Measurements from ENCODE around the gene ARL16.
A peak's percentile ranks its signal among the peaks of the same experiment; 100 is the strongest.

ARL16 gene

DNA sequence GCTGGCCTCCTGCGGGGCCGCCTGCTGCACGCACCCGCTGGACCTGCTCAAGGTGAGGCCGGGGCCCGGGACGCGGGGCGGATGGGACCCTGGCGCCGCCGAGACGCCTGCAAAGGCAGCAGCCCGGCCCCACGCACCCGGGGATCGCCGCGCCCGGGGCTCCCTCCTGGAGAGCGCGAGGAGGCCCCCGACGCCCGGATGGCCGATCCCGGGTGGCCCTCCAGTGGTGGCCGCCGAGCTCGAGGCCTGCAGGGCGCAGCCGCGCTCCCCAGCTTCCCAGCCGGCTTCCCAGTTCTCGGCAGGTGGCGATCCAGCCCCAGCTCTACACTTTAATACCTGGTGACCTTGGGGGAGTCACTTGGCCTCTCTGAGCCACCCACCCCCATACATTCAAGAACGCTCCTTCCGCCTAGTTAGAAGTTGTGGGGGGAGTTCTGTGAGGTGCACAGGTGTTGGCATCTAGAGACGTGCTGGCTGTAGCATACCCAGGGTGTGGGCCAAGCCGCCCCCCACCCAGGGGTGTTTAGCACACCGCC lies 28.9 kb upstream of the ARL16 start:
- no peak for DNase-seq

DNA sequence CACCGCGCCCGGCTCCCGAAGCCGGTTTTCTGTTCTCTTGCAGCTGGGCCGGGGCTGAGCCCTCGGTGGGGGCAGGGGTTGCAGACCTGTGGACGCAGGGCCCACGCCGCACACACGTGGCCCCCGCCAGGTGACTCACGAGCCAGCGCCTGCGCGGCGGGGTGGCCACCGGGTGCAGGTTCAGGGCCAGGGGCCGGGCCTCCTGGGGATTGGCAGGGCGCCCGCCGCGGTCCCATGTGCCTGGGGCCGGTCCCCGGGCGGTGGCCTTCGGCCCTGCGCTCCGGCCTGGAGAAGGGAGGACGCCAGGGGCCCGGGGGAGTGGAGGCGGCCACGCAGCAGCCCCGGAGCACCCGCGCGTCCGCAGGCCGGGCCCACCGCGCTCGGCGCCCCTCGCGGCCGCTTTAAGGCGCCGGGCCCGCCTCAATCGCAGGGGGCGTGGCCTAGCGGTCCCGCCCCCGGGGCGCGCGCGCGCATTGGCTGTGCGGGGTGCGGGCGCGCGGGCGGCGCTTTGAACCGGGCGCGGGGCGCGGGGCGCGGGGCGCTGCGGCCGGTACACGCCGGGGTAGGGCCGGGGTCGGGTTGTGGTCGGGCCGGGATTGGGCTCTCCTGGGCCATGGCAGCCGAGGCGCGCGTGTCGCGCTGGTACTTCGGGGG lies 28.3 kb upstream of the ARL16 start, which contains the start of gene SLC25A10:
SLC25A10 (plus strand) TSS at position 471 of the 654 bp plus-strand sequence; CDS start at position 614, 143 bp downstream.
- peak; percentile 85 for DNase-seq

DNA sequence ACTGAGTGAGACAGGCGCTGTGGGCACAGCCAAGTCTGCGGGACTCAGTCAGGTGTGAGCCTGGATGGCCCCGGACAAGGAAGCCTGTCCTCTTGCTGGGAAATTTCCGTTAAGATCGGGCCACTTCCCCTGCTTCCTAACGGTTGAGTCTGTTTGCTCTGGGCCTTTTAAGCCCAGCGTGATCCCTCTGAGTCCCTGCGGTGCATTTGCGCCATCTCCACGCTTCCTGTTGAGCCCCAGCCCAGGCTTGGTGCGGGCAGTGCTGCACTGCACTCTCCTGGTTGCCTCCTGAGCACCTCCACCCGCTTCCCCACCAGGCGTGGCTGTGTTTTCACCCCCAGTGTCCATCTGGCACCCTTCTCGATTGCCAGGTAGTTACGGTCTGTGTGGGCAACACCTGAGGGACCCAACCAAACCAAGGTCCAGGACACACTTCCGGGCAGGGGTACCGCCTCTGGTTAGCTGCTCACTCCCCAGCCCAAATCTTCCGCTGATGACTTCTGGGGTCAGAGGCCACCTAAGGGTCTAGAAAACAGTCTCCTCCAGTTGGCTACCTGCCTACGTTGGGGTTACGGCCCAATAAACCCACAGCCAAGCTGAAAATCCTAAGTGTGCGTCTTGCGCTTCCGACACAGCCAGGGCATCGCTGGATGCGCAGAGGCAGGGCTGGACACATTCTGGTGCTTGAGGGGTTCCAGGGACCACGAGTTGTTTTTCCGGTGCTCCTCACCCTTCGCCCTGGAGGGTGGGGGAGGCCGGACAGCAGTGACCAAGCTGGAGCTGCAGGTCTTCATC lies 27.1 kb upstream of the ARL16 start:
- no peak for DNase-seq

DNA sequence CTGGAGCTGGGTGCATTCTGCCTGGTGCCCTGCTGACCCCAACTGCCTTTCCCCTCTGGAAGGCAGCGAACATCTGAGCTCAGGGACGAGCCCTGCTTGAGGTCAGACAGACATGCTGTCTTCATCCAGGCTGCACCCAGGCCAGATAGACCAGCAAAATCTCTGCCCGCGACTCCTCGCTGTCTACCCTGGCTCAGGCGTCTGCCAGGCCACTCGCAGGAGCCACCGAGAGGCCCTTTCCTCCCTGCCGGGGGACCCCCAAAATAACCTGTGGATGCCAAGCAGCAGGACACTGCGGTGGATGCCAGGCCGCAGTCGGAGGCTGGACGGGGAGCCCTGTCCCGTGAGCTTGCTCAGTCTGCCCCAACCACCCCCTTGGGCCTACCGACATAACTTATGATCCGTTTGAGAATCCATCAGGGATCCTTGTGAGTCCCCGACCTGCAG lies 25.2 kb upstream of the ARL16 start:
- DNase-seq: no peak

DNA sequence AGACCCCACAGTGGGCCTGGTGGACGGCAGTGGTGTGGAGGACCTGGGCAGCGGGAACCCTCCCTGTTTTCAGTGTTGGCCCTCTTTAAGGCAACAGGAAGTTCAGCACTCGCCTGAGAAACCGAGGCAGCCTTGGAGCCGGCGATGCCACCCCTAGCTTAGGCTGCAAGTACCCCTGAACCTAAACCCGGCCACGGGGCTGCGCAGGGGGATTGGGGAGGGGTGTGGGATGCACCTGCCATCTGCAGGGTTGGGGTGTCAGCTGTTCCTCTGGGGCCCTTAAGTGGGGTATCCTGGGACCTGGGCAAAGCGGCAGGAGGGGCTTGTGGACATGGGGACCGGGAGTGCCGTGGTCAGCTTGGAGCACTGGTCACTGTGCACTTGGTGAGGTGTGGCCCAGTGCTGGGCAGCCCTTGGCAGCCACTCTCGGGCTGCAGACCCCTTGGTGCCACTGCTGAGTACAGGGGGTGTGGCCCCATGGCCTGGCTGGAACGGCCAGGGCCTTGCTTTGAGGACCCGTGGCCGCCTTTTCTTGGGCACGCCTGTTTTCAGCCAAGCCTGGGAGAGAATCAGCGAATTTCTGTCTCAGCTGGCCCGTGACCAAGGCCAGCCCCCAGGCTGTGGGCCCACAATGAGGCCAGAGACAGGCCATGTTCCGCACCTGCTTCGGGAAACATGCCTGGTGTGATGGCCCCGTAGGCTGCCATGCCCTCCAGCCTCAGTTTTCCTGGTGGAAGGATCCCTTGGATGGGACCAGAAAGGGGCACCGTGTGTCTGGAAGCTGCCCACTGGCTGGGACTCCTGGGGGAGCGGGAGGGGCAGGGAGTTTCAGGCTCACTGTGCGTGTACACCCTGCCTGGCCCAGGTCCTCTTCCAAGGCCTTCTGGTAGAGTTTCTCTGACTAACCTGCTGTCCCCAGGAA lies 24.4 kb upstream of the ARL16 start:
- DNase-seq: no peak

DNA sequence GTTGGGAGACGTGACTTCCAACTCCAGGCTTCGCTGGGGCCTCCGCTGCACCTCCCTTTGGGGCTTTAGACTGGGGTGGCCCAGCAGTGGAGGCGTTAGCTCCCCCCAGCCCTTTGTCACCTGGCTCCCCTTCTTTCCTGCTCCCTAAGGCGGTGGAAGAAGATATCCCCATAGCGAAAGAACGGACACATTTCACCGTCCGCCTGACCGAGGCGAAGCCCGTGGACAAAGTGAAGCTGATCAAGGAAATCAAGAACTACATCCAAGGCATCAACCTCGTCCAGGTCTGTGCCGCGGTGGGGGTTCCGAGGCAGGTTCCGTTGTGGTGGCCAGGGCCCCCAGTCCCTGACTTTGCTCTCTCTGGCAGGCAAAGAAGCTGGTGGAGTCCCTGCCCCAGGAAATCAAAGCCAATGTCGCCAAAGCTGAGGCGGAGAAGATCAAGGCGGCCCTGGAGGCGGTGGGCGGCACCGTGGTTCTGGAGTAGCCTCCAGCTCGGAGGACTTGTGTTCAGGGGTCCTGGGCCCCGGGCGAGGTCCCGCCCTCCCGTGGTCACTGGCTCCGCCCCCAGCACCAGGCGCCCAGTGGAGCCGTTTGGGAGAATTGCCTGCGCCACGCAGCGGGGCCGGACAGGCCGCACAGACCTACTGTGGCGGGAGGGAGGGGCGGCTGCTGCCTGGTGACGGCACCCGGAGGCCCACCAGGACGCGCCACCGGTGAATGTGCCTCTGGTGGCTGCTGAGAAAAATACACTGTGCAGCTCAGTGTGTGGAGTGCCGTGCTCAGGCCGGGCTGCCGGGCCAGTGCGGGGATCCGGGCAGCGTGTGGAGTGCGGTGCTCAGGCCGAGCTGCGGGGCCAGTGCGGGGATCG lies 23.4 kb upstream of the ARL16 start:
- DNase-seq: no peak

DNA sequence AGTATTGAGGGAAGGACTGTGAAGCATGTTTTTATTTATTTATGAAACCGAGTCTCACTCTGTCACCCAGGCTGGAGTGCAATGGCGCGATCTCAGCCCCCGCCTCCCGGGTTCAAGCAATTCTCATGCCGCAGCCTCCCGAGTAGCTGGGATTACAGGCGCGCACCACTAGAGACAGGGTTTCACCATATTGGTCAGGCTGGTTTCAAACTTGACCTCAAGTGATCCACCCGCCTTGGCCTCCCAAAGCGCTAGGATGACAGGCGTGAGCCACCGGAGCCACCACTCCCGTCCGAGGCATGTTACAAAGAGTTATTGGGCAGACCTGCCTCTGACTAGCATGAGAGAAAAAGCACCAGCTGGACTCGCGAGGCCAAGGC lies 22.6 kb upstream of the ARL16 start:
- no peak for DNase-seq

DNA sequence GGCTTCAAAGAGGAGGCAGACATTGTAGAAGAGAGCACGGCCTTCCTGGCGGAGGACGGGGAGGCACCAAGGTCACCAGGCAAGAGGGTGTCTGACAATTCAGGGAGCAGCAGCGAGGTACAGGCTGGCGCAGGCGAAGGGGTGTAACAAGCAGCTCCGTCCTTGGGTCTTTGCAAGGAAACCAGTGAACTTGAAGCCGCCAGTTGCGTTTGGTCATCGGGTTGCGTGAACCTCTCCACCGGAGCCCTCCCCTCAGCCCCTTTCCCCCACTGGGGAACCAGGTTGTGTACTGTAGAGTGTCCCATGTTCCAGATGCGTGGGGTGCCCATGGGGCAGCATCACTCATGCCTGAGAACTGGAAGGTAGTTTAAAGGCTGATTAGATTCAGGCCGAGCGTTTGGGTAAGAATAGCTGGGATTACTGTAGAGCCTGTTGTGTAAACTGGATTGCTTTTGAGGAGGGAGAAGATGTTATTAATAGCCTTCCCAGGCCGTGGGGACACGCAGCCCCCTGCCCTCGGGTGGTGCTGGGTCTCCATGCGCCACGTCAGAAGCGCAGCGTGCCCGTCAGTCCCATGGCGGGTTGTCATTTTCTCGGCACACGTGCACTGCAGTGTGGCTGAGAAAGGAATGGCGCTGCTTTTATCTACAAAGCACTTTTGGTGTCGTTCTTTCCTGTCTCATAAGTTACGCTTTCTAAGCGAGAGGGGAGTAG lies 22.1 kb upstream of the ARL16 start:
- DNase-seq: no peak

DNA sequence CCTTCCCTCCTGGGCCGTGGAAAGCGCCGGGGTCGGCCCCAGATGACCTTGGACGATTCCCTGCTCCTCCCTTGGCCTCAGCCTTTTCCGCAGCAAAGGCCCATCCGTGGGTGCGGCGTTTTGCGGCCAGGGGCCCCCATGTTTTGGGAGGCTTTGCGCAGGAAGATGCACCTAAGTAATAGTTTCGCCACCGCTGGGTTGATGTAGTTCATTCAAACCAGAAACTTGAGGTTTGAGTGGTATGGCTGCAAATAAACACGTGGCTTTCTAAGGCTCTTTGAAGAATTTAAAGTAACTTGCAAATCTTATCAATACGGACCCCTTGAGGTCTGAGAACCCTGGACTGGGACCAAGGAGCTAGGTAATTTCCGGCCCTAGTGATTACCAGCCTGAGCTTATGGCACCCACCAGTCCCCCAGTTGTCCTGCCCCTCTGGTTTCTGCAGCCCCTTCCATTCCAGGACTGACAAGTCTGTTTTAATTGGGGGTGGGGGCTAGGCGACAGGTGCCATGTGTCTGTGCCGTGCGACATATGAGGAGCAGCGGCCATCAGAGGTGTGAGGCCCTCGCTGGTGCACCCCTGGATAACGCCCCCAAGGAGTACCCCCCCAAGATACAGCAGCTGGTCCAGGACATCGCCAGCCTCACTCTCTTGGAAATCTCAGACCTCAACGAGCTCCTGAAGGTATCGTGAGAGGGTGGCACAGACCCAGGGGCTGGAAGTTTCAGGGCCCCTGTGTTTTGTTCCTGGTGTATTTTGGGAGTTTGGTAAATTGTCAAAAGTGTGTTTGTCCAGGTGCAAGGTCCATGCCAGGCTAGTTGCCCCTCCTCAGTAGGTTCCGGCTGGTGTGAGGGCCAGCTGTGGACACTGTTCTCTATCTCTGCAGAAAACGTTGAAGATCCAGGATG lies 20.4 kb upstream of the ARL16 start:
- DNase-seq: no peak

DNA sequence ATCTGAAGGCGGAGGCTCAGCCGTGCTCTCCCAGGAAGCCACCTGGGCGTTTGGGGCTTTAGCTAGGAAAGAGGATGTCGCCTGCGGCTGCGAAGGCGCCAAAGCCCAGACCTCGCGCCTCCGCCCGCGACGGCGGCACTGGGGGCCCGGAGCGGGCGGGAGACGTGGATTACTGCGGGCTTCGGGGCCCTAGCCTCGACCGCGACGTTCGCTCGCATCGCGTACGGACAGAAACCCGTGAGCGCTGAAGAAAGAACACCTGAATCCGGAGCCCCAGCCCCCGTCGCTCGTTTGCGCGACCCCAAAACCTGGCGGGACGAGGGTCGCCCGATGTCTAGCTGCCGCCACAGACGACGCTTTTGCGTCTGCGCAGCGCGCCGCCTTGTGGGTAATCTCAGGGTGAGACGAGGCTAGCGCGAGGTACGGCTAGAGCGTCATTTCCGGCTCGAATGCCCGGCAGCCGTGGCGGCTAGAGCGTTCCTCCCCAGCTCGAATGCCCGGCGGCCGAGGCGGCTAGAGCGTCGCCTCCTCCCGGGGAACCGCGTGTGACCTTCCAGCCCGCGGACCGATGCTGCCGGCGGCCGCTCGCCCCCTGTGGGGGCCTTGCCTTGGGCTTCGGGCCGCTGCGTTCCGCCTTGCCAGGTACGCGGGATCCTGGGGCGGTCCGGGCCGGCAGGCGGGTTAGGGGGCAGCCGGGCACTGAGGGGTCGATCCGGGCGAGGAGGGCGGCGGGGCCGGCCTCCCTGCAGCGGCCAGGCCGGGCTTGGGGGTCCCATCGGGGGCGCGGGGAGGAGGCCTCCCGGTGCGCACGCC lies 19.5 kb upstream of the ARL16 start, which contains the start of gene MRPL12:
MRPL12 (plus strand) TSS at position 434 of the 813 bp plus-strand sequence; CDS start at position 569, 135 bp downstream.
- DNase-seq: peak; percentile 94

DNA sequence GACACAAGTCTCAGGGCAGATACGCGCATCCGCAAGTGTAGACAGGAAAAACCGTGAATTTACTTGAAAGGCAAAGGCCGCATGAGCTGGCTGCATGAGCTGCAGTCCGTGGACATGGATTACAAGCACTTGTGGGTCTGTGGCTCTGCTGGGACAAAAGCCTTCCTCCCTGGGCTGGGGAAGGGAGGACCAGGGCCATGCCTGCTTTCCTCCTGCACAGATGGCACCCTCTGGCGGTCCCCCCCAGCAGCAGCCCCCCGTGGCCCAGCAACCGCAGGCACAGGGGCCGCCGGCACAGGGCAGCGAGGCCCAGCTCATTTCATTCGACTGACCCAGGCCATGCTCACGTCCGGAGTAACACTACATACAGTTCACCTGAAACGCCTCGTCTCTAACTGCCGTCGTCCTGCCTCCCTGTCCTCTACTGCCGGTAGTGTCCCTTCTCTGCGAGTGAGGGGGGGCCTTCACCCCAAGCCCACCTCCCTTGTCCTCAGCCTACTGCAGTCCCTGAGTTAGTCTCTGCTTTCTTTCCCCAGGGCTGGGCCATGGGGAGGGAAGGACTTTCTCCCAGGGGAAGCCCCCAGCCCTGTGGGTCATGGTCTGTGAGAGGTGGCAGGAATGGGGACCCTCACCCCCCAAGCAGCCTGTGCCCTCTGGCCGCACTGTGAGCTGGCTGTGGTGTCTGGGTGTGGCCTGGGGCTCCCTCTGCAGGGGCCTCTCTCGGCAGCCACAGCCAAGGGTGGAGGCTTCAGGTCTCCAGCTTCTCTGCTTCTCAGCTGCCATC lies 17.9 kb upstream of the ARL16 start:
- peak; percentile 33 for DNase-seq

DNA sequence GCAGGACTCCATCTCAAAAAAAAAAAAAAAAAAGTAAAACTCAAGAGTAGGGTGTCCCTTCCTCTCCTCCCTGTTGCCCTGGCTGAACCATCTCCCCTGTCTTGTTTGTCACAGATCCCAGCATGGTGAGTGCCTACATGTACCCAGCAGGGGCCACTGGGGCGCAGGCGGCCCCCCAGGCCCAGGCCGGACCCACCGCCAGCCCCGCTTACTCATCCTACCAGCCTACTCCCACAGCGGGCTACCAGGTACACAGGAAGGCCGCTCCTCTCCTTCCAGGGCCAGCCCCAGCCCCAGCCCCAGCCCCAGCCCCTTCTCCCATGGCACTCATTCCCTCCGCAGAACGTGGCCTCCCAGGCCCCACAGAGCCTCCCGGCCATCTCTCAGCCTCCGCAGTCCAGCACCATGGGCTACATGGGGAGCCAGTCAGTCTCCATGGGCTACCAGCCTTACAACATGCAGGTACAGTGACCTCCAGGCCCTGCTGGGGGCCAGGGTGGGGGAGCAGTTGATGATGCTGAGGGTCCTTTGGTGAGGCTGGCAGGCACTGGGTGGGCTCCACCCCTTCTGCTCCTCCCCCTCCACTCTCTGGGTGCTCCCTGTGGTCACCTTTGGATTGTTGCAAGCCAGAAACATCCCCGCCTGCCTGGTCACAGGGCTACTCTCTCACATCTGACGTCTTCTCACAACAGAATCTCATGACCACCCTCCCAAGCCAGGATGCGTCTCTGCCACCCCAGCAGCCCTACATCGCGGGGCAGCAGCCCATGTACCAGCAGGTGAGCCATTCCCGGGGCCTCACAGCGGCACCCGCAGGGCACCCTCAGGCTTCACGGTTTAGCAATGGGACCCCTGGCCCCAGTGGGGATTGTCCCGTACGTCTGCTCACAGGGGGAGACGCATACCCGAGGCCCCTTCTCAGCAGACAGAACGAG lies 17.0 kb upstream of the ARL16 start:
- no peak for DNase-seq

DNA sequence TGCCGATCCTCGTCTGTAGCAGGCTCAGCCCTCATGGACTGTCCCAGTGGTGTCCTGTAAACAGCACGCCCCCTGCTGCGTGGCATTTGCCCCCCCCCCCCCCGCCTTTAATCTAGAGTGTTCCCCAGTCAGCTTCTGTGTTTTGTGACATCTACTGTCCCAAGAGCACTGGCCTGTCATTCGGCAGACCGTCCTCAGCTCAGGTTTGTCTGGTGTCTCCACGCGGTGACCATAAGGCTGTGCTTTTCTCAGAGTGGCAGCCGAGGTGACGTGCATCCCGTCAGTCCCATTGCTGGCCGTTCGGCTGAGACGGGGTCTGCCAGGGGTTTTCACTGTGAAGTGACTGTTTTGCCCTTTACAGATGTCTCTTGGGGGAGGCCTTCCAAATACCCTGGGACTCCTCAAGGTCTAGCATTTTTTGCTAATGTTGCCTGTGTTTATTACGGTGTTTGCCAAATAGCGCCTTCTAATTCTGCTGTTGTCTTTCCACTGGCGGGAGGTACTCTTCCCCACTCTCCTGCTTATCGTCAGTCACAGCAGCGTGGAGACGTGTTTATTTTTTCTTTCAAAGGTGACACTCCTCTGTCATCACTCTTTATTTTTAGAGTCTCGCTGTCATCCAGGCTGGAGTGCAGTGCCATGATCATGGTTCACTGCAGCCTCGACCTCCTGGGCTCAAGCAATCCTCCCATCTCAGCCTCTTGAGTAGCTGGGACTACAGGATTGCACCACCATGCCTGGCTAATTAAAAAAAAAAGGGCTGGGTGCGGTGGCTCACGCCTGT lies 13.9 kb upstream of the ARL16 start:
- DNase-seq: no peak

DNA sequence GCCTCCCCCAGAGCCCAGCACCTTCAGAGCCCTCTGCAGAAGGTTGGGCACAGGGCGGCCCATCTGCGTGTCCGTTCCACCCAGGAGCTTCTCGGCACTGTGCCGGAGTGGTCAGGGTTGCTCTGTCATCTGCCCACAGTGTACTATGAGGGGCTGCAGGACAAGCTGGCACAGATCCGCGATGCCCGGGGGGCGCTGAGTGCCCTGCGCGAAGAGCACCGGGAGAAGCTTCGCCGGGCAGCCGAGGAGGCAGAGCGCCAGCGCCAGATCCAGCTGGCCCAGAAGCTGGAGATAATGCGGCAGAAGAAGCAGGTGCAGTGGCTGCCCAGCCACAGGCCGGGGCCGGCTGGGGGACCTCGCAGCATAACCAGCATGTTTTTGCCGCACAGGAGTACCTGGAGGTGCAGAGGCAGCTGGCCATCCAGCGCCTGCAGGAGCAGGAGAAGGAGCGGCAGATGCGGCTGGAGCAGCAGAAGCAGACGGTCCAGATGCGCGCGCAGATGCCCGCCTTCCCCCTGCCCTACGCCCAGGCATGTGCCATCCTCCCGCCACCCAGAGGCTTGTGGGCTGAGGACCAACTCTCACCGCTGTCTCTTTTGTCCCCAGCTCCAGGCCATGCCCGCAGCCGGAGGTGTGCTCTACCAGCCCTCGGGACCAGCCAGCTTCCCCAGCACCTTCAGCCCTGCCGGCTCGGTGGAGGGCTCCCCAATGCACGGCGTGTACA lies 12.8 kb upstream of the ARL16 start:
- DNase-seq: no peak

DNA sequence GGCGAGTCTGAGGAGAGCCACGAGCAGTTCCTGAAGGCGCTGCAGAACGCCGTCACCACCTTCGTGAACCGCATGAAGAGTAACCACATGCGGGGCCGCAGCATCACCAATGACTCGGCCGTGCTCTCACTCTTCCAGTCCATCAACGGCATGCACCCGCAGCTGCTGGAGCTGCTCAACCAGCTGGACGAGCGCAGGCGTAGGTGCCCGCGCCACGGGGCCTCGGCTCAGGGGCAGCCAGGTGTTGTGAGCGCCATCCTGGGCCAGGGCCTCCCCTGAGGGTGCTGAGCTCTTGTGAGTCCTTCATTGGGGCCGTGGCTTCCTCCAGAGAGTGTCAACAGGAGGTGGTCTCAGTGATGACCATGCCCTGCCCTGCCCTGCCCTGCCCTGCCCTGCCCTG lies 12.2 kb upstream of the ARL16 start:
- no peak for DNase-seq

DNA sequence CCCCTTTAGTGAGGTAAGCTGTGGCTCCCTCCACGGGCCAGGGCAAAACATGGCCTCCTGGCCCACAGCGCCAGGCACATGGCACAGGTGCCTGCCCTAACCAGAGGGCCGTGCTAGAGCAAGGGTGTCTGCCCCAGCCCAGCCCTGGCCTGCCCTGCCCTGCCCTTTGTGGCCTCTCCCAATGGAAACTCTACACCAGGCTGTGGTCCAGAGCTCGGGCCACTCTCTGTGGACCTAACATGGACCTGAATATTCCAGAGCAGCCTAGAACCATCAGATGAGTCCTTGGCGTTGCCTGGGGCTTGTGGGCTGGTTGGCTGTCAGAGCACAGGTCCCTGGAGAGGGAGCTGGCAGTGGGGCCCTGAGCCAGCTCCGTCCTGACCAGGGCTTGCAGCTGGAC lies 11.6 kb upstream of the ARL16 start:
- no peak for DNase-seq

Measured in activated CD4-positive, alpha-beta T cell treated with anti-CD3 and anti-CD28 coated beads, Interleukin-2, amount 50 U/mL, for 16 hours (primary cell).